Activated CD8-positive, alpha-beta memory T cell treated with anti-CD3 and anti-CD28 coated beads, Interleukin-2, amount 50 U/mL, for 4 hours (primary cell): ENCODE data around the gene CTBP2.

Experiments used
- DNase-seq: peaks from one replicate; pipeline ENCODE4 v3.0.0-alpha.2; 2020

The CTBP2 gene

DNA sequence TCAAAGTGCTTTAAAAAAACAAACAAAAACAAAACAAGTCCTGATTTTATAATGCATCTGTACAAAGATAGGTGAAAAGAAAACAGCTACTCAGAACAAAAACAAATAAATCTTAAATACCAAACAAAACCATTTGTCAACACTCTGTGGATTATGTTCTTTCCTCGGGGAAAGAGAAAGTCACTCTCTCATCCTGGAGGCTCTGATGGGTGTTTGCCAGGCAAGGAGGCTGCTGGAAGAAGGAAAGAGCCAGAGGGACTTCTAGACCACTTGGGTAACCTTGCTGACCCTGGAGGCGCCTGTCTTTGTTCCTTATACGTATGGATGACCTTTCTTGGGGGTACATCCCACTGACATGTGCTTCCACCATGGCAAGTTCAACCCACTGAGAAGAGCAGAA is 125.7 kb downstream of the CTBP2 start:
- DNase-seq, result no peak

DNA sequence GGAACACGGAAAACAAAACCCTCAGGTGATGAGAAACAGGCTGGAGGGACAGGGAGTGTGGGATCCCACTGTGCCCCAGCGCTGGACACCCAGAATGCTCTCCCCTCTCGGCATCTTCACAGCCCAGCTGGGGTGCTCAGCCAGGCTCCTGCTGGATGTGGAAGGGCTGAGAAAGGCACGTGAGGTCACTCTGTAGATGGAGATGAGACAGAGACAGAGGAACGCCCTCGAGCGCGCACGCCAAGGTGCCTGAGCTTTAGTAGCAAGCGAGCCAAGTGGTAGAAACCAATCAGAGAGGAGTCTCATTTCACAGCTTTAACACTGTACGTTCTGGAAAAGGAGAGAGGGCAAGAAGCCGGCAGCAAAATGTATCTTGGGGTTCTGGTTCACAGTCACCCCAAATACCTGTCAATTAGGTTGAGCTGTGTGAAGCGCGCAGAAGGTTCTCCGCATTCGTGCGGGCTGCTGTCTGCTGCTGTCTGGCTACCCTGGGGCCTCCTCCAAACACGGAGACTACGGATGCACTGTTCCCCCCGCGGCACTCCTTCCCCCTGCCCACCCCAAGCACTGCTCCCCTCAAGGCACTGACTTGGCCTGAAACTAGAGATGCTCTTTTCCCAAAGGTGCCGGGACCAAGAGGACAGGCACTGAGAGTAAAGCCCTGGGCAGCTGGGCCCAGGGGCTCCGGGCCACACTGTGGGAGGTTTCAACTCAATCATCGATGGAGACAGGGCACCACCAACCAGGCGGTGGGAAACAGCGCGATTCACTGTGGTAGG is 127.0 kb downstream of the CTBP2 start:
- no peak for DNase-seq

DNA sequence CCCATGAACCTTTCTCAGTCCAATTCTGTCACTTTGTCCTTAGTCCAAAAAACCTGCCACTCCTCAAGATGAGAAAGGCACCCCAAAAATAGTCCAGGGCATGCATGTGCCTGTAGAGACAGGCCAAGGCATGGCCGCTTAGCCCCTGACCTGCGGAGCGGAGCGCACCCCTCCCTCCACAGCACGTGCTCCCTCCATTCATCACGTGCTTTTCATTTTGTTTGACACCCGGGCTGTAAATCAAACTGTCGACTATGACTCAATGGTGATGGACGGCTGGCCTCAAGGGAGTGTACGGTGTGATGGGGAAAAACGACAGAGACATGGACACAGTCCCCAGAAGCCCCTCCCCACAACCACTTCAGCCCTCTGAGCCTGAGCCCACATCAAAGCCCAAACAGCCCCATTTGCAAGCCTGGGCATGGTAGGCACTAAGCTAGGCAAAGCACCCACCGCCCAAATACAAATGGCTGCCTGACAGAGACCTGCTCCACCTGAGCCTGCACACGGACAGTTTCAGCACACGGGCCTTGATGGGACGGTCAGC is 127.8 kb downstream of the CTBP2 start:
- no peak for DNase-seq

DNA sequence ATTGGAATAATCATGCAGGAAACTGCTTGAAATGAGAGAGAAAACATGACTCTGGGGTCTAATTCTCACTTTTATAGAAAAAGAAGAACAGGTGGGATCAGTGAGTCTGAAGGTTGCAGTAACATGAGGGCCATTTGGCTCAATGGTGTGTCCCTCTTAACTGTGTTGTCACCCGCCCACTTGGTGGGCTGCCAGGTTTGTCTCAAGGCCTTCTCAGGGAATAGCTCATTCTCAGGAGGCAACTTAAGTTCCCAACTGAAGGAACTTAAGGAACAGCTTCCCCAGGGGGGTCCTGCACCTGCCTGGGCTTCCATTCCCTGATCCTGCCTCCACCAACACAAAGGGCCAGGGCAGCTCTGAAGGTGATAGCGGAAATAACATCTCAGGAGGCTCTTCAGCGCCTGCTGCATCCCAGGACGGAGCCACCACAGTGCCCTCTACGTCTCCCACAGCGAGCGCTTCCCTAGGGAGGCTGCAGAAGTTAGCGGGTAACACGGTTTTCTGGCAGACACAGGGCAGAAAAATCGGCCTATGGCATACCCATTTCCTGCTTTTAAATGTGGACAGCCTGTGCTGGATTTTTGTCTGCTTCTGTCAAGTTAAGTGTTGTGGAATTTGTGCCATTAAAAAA is 129.7 kb downstream of the CTBP2 start:
- DNase-seq, result no peak

DNA sequence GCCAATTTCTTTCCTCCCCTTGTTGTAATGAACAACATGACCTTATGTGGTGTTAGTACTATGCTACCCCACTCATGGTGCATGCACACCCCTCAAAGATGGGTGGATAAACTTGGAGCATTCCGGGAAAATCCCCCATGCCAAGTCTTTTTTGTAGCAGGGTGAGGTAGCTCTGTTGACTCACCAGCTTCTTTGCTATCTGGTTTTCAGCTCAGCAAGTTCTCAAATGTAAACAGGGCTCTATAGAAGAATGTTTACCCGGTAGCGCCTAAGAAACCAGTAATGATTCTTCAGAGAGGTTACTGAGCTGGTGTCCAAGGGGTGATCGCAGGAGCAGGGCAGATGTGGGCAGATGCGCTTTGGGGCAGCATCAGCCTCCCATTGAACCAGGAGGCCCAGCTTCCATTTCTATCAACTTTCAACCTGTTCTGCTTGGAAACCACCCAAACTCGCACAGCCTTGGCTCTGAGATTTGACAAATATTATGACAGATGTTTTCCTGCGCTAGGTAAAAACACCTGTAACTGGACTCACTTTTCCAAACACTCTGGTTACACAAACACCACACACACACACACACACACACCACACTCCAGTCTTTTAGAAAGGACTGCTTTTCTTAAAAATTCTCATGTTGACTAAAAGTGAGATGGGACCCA is 130.7 kb downstream of the CTBP2 start:
- no peak for DNase-seq

DNA sequence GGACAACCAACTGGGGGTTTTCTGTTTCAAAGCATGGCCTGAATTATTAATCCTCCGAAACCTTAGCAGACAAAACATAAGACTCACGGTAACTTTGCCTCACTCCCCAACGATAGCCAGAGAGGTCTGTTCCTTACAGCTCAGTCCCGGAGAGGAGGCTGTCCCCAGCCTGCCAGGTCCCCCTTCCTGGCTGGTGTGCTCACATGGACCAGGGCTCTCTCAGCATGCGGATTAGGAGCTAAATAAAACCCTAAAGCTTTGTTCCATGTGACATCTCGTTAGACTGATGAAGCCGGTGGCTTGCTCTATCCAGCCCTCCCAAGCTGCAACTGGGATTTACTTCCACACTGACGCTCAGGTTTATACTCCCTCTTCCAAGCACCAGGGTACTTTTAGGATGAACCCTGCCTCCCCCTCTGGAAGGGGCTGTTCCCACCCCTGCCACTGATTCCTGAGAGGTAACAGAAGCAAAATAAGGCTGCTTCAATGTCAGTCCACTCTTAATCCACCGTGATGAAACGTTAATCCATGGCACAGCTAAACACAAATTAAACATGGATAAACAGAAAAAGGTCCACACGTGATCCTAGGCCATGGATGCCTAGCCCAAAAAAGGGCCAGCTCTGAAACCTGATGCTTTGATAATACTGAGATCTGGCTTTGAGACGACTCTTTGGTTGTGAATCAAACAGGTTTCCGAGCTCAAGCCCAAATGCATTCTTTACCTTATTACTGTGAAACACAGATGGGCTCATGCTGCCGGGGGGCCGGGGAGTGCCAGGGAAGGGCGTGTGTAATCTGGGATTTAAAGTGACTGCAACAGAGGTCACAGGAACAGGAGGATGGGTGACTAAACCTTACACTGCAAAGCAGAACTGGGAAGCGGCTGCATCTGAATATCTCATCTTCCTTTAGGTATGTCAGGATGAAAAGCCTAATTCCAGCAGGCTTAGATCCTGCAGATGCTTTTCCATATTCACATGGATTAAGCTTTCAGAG is 132.2 kb downstream of the CTBP2 start:
- DNase-seq, result no peak

DNA sequence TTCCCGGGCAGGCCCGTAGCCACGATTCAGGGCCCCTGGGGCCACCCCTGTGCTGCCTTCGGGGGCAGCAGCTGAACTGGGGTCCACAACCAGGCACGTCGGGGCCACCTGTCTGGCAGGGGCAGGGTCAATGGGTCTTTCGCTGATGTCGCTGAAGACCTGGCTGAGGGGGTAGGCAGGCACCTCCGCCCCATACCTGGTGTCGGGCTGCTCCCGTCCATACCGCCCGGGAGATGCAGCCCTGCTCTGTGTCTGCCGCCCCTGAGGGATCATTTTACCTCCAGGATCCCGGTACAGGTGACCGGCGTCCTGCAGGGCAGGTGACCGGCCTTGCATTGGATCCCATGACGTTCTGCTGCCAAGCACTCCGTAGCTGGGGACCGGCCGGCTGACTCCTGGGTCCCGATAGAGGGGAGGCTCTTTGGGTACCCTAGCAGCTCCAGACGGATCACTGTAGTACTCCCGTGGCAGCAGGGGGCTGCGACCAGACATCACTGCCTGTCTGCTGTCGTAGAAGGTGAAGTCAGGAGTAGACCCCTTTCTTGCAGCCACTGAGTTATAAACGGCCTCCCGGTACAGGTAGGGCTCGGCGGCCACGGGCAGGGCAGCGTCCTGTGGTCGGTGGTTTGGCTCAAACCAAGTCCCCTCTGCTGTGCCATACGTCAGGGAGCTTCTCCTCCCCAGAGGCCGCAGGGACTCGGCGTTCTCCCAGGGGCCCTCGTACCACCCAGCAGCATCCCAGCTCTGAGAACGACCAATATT is 133.2 kb downstream of the CTBP2 start:
- no peak for DNase-seq

DNA sequence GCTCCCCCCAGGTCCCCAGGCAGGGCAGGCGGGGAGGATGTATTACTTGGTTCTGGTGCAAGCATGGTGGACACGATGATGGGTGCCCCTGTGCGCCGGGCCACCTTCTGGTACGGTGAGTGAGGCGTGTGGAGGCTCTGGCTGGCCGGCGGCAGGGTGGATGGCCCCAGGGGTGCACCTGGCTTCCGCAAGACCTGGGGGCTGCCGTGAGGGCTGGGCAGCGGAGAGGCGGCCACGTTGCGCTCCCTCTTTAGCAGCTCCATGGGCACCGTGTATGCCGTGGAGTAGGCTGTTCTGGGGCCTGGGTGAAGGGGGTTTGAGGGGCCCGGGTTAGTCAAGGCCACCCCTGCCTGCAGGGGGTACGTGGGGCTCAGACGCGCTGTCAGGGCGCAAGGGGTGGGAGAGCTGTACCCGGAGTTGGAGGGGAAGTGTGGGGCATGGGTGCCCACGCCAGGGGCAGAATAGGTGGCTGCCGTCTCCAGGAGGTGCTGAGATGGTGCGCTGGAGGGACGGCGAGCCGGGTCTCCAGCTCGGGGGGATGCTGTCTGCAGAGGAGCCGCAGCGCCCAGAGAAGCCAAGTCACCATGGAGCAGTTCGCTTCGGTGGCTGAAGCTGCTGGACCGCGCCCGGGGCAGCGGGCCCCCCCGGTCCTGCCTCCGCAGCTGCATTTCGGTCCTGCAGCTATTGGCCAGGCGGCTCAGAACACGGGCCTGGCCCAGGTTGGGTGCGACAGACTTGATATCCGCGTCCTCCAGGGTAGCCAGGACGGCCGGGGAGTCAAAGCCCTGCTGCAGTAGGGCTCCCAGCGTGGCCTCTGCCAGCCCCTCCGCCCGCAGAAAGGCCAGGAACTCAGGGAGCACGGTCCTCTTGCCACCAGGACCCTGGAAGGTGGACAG is 134.1 kb downstream of the CTBP2 start:
- DNase-seq, result no peak

DNA sequence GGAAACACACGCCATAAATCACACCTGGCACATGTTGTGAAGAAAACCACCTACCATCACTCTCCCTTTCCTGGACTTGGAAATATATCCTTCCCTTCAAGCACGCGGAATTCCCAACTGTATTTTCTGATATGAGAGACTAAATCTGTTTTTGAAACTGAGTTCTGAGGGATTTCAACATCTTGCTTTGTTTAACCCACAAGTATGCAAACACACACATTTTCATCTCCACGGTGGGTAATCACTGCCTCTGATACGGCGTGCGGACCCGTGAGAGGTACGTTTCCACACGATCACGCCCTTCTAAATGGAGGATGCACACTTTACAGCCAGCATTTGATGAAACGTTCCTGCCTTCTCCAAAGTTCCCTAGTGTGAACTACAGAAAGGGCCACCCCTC is 135.0 kb downstream of the CTBP2 start:
- DNase-seq, result no peak

DNA sequence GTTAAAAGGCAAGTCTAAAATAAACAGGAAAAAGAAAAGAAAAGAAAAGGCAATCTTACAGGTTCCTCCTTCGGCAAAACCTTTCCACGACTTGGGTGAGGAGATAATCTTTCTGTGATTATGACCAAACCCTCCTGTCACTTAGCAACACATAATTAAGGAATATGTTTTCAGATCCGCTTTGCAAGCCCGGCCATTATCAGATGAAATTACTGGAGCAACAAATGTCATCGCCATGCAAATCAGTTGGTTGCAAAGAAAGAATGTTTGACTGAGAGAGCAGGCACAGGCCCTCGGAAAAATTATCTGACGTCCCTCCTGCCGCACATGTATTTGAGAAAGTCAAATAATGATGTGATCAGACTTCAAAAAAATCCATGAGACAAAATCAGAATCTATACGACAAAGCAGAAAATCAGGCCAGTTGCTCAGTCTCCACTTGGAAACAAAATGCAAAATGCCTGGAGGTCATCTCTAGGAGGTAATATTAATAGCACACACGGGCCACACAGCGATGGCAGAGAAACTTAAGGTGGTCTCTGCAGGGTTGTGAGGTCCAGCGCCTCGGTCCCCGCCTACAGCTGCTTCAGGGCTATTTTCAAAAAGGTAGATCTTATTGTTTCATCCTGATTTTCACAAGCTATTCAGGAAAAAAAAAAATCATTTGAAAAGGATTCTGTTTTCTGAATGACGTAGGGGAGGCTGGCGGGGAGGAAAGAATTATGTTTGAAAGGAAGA is 135.7 kb downstream of the CTBP2 start:
- no peak for DNase-seq

DNA sequence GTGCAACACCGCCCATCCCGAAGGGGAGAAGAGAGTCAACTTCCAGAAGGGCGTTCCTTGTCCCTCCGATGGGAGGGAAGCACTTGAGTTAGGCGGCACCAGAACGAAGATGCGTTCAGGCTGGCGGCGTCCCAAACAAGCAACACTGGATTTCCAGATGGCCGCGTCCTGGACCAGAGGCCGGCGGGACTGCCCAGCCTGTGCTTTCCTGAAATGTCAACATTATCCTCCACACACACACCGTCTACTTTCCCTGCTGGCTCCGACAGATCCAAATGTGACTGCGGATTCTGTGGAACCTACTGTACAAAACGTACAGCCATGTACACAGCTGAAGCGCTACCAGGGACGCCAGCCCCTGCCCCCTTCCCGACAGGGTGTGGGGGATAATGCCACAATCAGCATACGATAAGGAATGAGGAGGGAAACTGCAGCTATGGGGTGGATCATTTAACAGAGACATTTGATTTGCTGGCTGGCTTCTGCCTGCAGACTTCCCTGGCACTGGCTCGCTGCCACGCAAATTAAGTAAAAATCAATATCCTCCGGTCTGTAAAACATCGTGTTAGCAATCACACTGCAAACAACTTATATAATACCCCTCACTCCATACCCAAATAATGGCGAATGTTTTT is 136.4 kb downstream of the CTBP2 start:
- no peak for DNase-seq

DNA sequence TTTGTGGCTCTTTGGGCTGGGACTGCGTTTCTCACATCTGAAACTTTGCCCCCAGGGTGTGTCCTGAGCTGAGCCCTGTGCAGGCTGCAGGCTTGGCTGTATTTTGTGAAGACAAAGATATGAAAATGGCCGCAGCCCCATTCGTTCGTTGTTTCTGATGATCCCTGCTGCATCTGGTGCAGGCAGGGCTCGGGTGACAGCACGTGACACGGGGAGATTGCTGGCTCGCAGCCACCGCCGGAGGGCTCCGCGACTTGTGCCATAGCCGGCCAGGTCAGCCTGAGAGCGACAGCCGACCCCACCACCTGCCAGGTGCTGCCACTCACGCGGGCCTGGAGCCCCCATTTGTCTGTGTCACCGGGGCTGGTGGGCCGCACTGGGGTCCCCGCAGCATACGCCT is 137.1 kb downstream of the CTBP2 start:
- no peak for DNase-seq

DNA sequence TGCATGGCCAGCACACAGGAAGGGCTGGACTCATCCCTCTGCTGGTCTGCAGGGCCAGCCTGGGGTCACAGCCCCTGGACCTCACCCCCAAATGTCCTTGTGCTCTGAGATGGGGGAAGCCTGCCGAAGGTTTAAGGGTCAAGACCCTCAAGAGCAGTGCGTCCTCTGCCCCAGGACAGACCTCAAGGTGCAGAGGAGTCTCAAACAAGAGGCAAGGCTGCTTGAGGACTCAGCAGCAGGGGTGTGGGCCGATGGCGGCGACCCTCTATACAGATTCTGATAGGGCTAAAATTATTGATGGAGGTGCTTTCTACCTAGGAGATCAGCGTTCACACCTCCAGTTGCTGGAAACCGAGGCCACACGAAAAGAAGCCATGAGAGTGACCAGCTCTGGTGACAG is 137.7 kb downstream of the CTBP2 start:
- DNase-seq, result no peak

DNA sequence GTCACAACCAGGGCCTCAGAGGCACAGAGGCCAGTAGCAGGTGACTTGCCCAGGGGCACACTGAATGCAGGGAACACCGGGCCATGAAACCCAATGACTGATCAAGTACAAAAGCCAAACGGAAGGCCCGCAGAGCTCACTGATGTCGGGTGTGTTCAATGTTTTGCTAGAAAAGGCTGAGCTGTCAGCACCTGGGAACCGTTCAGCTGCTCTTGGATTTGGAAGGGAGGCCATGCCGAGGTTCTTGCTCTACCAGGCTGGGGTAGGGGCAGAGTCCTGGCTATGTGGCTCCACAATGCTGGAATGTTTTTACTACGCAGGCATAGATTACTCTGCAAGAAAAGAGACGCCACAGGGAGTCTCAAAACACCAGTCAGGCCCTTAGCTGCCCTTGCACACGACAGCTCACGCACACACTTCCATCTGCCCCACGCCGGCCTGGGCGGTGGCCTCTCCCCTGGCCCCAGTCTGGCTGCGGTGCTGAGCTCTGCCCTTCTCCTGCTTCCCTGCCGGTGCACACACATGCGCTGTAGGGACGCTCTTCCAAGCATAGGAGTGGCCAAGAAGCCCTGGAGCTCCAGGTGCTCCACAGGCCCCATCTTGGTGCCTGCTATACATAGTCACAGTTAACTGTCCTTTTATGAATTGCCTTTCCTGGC is 138.5 kb downstream of the CTBP2 start:
- DNase-seq, result no peak

DNA sequence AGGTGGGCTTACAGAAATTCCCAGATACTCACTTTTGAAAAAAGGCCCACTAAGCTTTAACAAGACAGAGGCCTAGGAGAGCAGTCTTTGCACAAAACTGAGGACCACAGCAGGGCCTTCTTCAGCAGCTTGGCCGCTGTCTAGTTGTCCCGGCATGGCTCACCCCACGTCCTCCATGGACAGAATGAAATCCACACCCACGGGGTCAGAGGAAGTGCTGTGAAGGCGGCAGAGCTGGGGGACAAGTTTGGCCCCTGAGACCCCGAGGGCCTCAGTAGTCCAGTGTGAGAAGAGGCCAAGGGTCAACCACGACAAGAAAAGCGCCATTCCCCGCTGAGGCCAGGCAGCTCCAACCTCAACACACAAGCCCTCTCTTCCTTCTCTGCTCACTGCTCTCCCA is 139.5 kb downstream of the CTBP2 start:
- DNase-seq, result no peak

DNA sequence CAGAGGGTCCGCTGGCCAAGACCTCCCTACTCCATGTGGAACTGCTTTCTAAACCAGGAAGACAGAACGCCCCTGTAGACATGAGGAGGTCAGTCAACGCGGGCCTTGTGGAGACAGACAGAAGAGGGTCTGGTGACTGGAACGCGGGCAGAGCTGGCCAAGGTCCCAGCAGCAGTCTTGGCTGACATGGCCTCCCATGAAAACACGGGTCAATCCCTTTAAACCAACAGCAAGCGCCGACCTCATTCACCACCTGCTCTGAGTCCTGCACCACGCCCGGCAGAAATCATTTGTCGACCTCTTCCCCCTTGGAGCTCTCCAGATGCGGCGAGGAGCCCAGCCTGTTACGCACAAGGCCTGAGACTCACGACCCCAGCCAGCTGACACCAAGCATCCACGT is 140.0 kb downstream of the CTBP2 start:
- no peak for DNase-seq

DNA sequence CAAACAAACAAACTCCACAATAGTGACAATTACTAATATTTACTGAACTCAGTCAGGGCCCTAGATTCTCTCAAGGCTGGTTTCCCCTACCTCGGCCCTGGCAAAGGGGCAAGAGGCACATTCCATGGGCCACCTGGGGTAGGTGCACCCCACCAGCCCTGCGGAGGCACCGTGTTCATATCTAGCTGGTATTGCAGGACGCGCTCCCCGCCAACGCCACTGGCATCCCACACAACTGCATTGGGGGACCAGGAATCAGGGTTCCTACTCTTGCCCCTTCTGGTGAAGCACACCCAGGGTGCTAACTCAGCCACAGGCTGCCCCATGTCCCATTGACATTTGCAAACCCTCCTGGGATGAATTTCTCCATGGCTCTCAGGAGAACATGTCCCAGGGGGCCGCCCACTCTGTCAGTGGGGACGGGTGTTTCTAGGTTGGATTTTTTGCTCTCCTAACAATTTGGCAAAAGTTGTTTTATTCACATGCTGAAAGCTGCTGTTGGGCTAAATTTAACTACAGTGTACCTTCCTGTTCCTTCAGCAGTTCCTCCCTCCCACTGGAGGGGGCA is 141.7 kb downstream of the CTBP2 start:
- DNase-seq, result no peak

DNA sequence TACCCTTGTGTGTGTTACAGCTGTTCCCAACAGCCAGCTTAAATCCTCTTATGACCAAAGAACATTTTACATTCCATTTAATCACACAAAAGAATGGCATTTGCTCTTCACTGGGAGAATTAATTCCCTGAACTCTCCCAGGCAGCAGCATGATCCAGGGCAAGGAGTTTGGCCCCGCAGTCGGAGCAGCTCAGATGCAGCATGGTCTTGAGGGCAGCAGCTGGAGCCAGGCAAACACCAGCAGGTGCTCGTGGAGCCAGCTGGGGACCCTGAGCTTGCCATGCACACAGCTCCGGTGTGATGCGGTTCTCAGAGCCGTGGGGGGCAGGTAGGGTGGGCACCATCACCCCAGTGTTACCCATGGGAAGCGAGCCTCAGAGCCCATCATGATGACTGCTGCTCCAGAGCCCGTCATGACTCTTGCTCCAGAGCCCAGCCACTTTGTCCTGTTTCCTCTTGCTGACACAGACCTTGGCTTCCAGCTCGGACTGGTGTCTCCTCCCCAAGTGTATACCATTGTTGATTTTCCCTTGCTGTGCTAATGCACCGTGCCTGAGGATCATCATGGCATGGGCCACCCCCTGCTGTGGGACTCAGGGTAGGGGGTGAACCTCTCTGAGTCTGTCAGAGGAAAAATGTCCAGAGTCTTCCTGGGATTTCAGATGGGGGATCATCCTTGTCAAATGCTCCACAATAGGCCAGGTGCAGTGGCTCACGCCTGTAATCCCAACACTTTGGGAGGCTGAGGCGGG is 142.6 kb downstream of the CTBP2 start:
- DNase-seq, result no peak
